Upper lobe of left lung (tissue), 6 donors: ENCODE data around the gene NAP1L4. TPM values are rescaled to one million over a fixed set of nuclear protein-coding genes. Genes with fewer than 3 reads are reported as not detected.

Experiments used
- ATAC-seq, 2 donors: fragments of 200-7000 bp; cut with Tn5 transposase; one replicate each; pipeline ENCODE4 v1.9.1; 2022; ENCODE audit warnings: mild to moderate bottlenecking in 2 of 2, moderate library complexity in 2 of 2; ENCODE audit not compliant: low FRiP score in 2 of 2
- DNase-seq, 2 donors: peaks; one replicate each; pipeline ENCODE4 v3.0.0-alpha.2; 2019 to 2020
- H3K27ac ChIP-seq, 4 donors: fragments of 200-600 bp; sonication (generic); one replicate each; pipeline ENCODE4 v1.5.1; 2016 to 2019
- H3K27me3 ChIP-seq, 4 donors: fragments of 200-600 bp; sonication (generic); one replicate each; pipeline ENCODE4 v1.5.1; 2017 to 2019
- H3K36me3 ChIP-seq, 4 donors: fragments of 200-600 bp; sonication (generic); one replicate each; pipeline ENCODE4 v1.5.1; 2016 to 2019
- H3K4me1 ChIP-seq, 4 donors: fragments of 200-600 bp; sonication (generic); one replicate each; pipeline ENCODE4 v1.5.1; 2018 to 2019
- H3K4me3 ChIP-seq, 4 donors: fragments of 200-600 bp; sonication (generic); one replicate each; pipeline ENCODE4 v1.5.1; 2017 to 2019; ENCODE audit warnings: mild to moderate bottlenecking in 2 of 4, moderate library complexity in 1 of 4
- H3K9me3 ChIP-seq, 4 donors: fragments of 200-600 bp; sonication (generic); one replicate each; pipeline ENCODE4 v1.5.1; 2018 to 2019
- EP300 ChIP-seq, 4 donors: sonication (generic); formaldehyde crosslinking; IDR thresholded peaks; one replicate each; pipeline ENCODE4 v1.5.1; 2017; ENCODE audit warnings: antibody characterized with exemption in 4 of 4, control low read depth in 2 of 4
- POLR2A ChIP-seq, 4 donors: fragments of 450-650 bp; IDR thresholded peaks; one replicate each; pipeline ENCODE4 v1.5.1; 2016 to 2017; ENCODE audit warnings: antibody characterized with exemption in 4 of 4, mild to moderate bottlenecking in 2 of 4
- POLR2AphosphoS5 ChIP-seq, 2 donors: sonication (generic); formaldehyde crosslinking; IDR thresholded peaks; one replicate each; pipeline ENCODE4 v1.5.1; 2017; ENCODE audit warnings: antibody characterized with exemption in 2 of 2
- WGBS, 2 donors: methylation state at CpG; one replicate each; pipeline ENCODE4 v1.1.5; 2017 to 2018; 5-methylcytosine and 5-hydroxymethylcytosine counted together
- total RNA-seq, 6 donors: library from RNA; depleted of rRNA in 4 of 6; stranded (reverse); fragments of >200 nt in 4 of 6; gene quantifications; one replicate each; pipeline versions ENCODE4 v1.1.0 to v1.2.1, GENCODE V29; 2016 to 2021
- TF ChIP-seq, protein P1 (sequence below), 6 experiments: fragments of 450-650 bp in 4 of 6; fragments of 200-600 bp in 2 of 6; sonication (generic) in 2 of 6; IDR thresholded peaks; one replicate each; pipeline ENCODE4 v1.5.1; 2016 to 2019; ENCODE audit warnings: antibody characterized with exemption in 6 of 6
- donor health status: DM: no; HTN: no; CAD: no; lungs with moderate emphysema.
- donor health status: DM: no; HTN: yes; CAD: no; lungs with severe emphysema.

The NAP1L4 gene
- 100 to 1,000 TPM in 3 of 6 donors, 10 to 100 TPM in 3; 81.1 to 194 (median 103) TPM for total RNA-seq

DNA sequence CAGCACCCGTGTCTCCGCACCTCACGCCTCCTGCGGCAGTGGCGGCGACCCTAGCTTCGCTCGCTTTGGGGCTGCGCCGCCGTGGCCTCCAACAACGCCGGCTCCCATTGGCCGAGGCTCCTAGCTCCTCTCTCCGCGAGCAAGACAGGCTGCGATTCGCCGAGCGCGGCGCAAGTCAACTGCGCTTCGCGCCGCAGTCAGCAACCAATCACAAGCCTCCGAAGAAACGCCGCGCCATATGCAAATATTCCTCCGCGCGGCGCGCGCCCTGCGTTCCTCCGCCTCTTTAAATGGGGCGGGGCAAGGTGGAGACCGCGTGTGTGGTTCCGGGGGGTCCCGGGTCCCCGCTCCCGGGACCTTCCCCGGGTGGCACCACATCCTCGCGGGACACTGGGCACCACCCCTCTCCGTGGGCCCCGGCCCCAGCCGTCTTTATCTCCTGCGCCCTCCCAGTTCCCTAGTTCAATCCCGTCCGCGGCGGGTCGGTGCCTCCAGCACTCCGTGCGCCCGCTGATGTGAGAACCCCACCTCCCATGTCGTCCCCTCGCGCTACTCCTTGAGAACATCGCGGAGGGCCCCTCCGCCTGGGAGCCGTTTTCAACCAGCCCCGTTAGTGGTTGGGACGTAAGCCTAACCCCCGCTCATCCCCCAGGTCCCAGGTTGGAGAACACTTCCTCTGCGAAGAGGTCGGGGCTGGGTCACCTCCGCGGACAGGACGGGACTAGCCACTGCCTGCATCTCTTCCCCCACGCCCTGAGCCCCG is at the start of gene NAP1L4:
TSS of gene NAP1L4 (minus strand) at position 96 of the 763 bp plus-strand sequence. CDS start 13,109 bp downstream, outside the sequence.
- H3K9me3 ChIP-seq: no peaks in the 10 kb centered on the region
- WGBS, 2 donors: 1% methylated on average over 17 to 52 of the region's 77 CpGs
- no peaks in the 10 kb centered on the region for H3K27me3 ChIP-seq
- H3K4me3 ChIP-seq: peak within 1 kb of the TSS; percentile 78 to 97 (median 87)
- H3K36me3 ChIP-seq: no peaks in the 10 kb centered on the region
- peaks cover 31 to 44% (median 35%) of the 10 kb centered on the region in 4 donors for H3K4me1 ChIP-seq
- TF ChIP-seq POLR2A (IDR thresholded peaks at IDR 0.05) (peak in 3 of 4 donors; percentile 61 to 83 (median 64)), POLR2AphosphoS5 (IDR thresholded peaks at IDR 0.05) (peak; percentile 82 to 88), EP300 (IDR thresholded peaks at IDR 0.05) (no peak)
- TF ChIP-seq, protein P1, sequence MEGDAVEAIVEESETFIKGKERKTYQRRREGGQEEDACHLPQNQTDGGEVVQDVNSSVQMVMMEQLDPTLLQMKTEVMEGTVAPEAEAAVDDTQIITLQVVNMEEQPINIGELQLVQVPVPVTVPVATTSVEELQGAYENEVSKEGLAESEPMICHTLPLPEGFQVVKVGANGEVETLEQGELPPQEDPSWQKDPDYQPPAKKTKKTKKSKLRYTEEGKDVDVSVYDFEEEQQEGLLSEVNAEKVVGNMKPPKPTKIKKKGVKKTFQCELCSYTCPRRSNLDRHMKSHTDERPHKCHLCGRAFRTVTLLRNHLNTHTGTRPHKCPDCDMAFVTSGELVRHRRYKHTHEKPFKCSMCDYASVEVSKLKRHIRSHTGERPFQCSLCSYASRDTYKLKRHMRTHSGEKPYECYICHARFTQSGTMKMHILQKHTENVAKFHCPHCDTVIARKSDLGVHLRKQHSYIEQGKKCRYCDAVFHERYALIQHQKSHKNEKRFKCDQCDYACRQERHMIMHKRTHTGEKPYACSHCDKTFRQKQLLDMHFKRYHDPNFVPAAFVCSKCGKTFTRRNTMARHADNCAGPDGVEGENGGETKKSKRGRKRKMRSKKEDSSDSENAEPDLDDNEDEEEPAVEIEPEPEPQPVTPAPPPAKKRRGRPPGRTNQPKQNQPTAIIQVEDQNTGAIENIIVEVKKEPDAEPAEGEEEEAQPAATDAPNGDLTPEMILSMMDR (IDR thresholded peaks at IDR 0.05): peak in 2 of 6 experiments; percentile 4 to 26
- peak; percentile 97 to 99 for DNase-seq
- peak; percentile 96 to 97 for ATAC-seq
- peak within 1 kb of the TSS; percentile 92 to 96 (median 96) for H3K27ac ChIP-seq

- peaks cover 11 to 88% (median 59%) of the 10 kb centered on the region in 4 donors for H3K36me3 ChIP-seq
- H3K27ac ChIP-seq: no peak overlapping the region
- peaks cover 0 to 20% (median 11%) of the 10 kb centered on the region in 4 donors for H3K4me1 ChIP-seq
Measured at GRCh38 chr11:3040881-3041280, 48.8 kb upstream of the NAP1L4 start.

DNA sequence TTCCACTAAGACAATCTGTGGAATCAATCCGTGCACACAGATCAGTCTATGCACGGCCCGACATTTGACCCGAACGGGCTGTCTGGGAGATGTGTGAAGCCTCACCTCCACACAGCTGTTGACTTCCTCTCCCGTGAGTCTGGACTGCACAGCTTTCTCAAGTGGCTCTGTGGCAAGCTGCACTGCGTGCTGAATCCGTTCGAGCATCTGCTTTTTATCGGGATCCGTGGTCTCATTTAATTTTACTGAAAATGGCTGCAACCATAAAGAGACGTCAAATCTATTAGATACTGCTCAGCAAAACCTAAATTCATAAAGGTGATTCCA is 45.8 kb upstream of the NAP1L4 start:
- peaks cover 0 to 20% (median 3%) of the 10 kb centered on the region in 4 donors for H3K4me1 ChIP-seq
- peaks cover 11 to 92% (median 61%) of the 10 kb centered on the region in 4 donors for H3K36me3 ChIP-seq
- no peaks in the 10 kb centered on the region for H3K9me3 ChIP-seq
- H3K4me3 ChIP-seq: no peak overlapping the region
- H3K27me3 ChIP-seq: no peaks in the 10 kb centered on the region
- peak overlapping the region in 1 of 4 donors; percentile 28 for H3K27ac ChIP-seq
- ATAC-seq (no peak), DNase-seq (no peak)
- TF ChIP-seq EP300 (IDR thresholded peaks at IDR 0.05) (no peak), POLR2AphosphoS5 (IDR thresholded peaks at IDR 0.05) (no peak), POLR2A (IDR thresholded peaks at IDR 0.05) (no peak)
- TF ChIP-seq, protein P1 (IDR thresholded peaks at IDR 0.05): no peak
- 82 to 86% methylated on average over 9 to 12 of the region's 12 CpGs for WGBS, 2 donors

More at GRCh38 chr11:3040881-3041280, 48.8 kb upstream of the NAP1L4 start:
- DNase-seq (no peak), ATAC-seq (no peak)
- H3K4me3 ChIP-seq: no peak overlapping the region
- no peaks in the 10 kb centered on the region for H3K9me3 ChIP-seq
- no peaks in the 10 kb centered on the region for H3K27me3 ChIP-seq
- TF ChIP-seq POLR2AphosphoS5 (IDR thresholded peaks at IDR 0.05) (no peak), EP300 (IDR thresholded peaks at IDR 0.05) (no peak), POLR2A (IDR thresholded peaks at IDR 0.05) (no peak)
- TF ChIP-seq, protein P1 (IDR thresholded peaks at IDR 0.05): no peak
- WGBS, 2 donors: 92 to 93% methylated on average over 9 of the region's 9 CpGs

DNA sequence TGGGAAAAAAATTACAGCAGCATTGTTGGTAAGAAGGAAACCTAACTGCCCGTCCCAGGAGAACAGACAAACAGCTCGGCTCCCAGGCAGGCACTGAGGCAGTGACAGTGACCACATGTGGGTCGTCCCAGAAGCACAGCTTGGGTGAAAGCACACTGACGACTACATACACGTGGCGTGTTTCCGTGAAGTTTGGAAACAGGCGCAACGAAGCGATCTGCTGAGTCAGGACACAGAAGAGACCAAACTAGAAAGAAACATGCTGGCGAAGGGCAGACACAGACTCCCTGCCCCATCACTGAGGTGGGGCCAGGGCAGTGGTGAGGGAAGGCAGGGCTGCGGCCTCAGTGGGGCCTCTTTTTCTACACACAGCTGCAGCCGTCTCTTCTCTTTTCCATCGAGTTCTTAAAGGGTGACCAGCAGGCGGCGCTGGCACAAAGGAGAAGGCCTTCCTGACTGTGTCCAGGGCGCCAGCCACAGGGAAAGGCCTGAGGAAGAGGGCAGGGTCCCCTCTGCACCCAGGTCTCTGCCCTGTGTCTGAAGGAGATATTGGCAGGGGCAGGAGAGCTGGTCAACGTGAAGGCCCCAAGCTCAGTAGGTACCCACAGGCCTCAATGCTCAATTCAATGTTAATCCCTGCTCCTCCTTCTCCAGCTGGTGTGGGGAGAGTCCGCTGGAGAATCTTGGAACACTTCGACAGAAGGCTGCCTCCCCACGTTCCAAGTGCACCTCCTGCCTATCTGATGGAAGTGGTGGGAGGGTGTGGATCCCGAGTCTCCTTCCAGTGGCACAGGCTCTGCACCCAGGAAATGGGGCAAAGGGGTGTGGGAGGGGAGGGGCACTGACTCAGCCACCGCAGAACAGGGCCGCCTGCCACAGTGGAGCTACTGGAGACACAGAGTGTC is 45.2 kb upstream of the NAP1L4 start:
- WGBS, 2 donors: 50 to 82% methylated on average over 15 to 24 of the region's 24 CpGs
- ATAC-seq: peak; percentile 77 to 89
- no peak for TF ChIP-seq EP300 (IDR thresholded peaks at IDR 0.05)
- TF ChIP-seq POLR2AphosphoS5 (IDR thresholded peaks at IDR 0.05): no peak
- TF ChIP-seq, protein P1 (IDR thresholded peaks at IDR 0.05): peak; percentile 47 to 82 (median 74)
- no peak for TF ChIP-seq POLR2A (IDR thresholded peaks at IDR 0.05)
- no peaks in the 10 kb centered on the region for H3K9me3 ChIP-seq
- no peak overlapping the region for H3K4me3 ChIP-seq
- peak overlapping the region in 2 of 4 donors; percentile 28 to 49 for H3K27ac ChIP-seq
- peaks cover 11 to 97% (median 65%) of the 10 kb centered on the region in 4 donors for H3K36me3 ChIP-seq
- H3K4me1 ChIP-seq: peaks cover 0 to 20% (median 0%) of the 10 kb centered on the region in 4 donors
- DNase-seq: peak in 1 of 2 donors; percentile 74
- H3K27me3 ChIP-seq: no peaks in the 10 kb centered on the region
